GM21737 (cell line): ENCODE results near the gene CDAN1.
"Not testable (repeated sequence)": the region's sequence is repeated elsewhere in the genome, so short reads cannot be mapped to it uniquely, and the experiment has no call there.

Experiments
- ATAC-seq: cut with Tn5 transposase; IDR thresholded peaks from one replicate; pipeline ENCODE4 v1.9.1; 2021; ENCODE audit warnings: mild to moderate bottlenecking, moderate library complexity; ENCODE audit not compliant: unreplicated experiment

Gene CDAN1

DNA sequence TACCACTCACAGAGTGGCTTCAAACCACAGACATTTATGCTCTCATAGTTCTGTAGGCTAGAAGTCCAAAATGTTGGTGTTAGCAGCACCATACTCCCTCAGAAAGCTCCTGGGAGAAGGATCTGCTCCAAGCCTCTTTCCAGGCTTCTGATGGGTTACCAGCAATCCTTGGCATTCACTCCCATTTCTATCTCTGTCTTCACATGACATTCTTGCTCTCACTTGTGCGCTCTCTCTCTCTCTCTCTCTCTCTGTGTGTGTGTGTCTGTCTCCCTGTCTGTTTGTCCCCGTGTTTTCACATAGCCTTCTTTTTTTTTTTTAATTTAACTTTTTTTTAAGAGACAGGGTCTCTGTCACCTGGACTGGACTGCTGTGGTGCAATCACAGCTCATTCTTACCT is 26.3 kb downstream of the CDAN1 start:
- ATAC-seq = no peak

DNA sequence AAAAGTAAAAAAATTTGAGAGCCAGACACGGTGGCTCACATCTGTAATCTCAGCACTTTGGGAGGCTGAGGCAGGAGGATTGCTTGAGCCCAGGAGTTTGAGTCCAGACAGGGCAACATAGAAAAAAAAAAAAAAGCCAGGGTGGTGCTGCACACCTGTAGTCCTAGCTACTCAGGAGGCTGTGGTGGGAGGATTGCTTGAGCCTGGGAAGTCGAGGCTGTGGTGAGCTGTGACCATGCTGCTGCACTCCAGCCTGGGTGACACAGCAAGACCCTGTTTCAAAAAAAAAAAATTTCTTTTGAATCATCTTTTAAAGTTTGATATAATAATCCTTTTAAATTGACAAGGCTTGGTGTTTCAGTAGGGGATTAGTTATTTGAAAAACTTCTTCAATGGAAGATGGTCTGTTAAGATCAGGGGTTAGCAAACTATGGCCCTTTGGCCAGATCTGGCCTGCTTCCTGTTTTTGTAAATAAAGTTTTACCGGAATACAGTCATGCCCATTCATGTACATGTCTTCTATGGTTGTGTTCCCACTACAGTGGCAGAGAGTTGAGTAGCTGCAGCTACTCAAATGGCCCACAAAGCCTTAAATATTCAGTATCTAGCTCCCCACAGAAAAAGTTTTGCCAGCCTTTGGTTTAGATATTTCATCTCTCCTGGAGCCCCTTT is 28.9 kb downstream of the CDAN1 start:
- ATAC-seq = no peak

DNA sequence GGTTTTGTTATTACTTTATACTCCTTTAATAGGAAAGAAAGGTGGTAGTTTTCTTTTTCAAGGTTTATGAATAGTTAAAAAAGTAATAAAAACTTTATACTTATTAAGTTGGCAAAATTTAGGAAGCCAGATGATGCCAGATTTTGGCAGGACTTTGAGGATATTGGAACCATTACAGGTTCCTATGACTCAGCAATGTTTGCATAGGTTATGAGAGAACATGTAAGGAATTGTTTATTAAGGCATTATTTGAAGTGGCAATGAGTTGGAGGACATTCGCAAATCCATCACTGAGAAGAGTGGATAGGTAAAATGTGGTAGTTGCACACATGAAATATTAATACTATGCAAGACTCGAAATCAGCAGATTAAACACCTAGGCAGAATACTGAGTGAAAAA is 29.9 kb downstream of the CDAN1 start:
- no peak for ATAC-seq

DNA sequence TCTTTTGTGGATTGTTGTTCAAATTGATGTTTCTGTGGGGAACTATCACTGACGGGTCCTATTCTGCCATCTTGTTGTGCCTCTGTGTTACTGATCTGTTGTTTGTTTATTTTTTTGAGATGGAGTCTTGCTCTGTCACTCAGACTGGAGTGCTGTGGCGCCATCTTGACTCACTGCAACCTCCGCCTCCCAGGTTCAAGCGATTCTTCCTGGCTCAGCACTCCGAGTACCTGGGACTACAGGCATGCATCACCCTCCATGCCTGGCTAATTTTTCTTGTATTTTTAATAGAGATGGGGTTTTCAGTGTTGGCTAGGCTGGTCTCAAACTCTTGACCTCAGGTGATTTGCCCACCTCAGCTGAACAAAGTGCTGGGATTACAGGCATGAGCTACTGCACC is 31.6 kb downstream of the CDAN1 start:
- no peak for ATAC-seq

DNA sequence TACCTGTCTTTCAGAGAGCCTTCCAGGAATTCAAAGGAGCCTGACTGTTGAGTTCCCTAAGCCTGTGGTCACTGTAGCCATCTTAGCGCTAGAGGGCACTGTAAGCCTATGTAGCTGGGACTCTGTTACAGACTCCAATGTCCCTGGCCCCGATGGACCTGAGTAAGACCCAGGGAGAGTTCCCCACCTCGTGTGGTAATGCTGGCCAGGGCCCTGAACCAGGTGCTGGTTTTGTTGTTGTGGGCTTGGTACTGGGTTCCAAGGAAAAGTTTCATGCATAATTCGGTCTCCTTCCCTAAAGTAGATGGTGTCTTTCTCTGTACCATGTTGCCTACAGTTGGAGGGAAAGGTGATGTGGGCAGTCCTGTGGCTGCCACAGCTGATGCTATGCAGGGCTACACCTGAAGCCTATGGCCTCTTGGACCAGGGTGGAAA is 32.4 kb downstream of the CDAN1 start:
- ATAC-seq = no peak

DNA sequence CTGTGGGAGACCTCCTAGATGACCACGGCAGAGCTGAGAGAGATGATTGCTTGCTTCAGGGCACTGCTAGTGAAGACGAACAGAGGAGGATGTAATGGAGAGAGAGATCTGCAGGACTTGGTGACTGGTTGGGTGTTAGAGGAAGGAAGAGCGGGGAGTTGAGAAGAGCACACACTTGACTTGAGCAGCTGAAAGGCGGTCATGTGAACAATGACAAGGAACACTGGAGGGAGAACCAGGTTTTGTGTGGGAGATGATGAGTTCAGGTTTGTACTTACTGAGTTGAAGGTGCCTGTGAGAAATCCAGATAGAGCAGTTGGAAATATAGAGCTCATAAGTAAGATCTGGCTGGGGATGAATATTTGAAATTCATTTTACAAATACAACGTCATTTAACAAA is 40.3 kb downstream of the CDAN1 start:
- ATAC-seq = no peak

DNA sequence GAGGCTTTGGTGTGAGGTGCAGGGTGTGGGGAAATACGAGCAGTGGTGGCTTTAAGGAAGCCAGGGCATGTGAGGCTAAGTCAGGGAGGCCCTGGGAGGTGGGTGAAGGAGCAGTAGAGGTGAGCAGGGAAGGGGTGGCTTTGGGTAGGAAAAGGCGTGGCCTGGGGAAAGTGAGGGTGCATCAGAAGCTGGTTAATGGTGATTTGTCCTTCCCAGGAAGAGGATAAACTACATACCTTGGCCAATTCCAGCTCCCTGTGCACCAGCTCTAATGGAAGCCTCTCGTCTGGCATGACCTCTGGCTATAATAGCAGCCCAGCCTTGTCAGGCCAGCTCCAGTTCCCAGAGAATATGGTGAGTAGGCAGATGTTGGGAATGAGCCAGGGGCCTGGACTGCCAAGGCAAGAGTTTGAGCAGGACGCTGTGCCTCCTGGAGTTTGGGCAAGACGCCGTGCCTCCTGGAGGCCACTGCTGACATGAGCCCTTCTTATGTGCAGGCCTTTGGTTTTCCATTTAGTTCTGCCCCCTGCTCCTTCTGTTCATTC is 41.3 kb downstream of the CDAN1 start:
- ATAC-seq = no peak

DNA sequence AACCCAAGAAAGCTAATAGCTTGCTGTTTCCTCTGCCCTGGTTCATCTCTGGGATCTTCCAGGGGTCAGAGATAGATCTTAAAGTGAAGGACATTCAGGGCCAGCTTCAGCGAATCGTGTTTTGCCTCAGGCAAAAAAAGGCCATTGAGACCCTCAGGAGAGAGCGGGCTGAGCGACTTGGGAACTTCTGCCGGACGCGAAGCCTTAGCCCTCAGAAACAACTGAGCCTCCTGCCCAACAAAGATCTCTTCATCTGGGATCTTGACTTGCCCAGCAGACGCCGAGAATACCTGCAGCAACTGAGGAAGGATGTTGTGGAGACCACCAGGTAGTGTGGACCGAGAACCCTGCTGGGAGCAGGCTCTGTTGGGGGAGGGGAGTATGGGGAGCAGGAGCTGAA is 42.5 kb downstream of the CDAN1 start:
- ATAC-seq = no peak

DNA sequence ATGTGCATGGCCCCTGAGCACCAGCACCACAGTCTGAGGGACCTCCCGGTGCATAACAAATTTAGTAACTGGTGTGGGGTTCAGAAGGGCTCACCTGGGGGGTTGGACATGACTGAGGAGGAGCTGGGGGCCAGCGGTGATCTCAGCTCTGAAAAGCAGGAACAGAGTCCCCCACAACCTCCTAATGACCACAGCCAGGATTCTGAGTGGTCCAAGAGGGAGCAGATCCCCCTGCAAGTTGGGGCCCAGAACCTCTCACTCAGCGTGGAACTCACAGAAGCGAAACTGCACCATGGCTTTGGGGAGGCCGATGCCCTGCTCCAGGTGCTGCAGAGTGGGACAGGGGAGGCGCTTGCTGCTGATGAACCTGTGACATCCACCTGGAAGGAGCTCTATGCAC is 43.0 kb downstream of the CDAN1 start:
- no peak for ATAC-seq

DNA sequence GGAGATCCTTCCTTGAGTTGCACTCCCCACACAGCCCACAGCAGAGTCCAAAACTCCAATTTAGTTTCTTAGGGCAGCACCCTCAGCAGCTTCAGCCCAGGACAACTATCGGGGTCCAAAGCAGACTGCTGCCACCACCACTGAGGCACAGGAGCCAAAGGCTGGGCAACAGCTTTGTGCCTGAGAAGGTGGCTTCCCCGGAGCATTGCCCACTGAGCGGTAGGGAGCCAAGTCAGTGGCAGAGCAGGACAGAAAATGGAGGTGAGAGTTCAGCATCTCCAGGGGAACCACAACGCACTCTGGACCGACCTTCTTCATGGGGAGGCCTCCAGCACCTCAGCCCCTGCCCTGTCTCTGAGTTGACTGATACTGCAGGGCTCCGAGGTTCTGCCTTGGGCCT is 43.4 kb downstream of the CDAN1 start:
- no peak for ATAC-seq

DNA sequence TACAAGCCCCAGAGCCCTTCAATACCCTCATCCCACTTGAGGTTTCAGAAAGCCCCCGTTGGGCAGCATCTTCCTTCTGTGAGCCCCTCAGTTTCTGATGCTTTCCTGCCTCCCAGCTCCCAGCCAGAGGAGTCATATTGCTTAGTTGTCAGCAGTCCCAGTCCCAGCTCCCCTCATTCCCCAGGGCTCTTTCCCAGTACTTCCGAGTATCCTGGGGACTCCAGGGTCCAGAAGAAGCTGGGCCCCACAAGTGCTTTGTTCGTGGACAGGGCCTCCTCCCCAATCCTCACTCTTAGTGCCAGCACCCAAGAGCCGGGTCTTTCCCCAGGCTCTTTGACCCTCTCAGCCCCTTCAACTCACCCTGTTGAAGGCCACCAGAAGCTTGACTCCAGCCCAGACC is 43.9 kb downstream of the CDAN1 start:
- no peak for ATAC-seq

DNA sequence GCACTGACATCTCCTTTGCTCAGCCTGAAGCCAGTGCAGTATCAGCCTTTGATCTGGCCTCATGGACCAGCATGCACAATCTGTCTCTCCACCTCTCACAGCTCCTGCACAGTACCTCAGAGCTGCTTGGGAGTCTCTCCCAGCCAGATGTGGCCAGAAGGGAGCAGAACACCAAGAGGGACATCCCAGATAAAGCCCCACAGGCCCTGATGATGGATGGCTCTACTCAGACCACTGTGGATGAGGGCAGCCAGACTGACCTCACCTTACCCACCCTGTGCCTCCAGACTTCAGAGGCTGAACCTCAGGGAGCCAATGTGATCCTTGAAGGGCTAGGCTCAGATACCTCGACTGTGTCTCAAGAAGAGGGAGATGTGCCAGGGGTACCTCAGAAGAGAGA is 44.4 kb downstream of the CDAN1 start:
- no peak for ATAC-seq

DNA sequence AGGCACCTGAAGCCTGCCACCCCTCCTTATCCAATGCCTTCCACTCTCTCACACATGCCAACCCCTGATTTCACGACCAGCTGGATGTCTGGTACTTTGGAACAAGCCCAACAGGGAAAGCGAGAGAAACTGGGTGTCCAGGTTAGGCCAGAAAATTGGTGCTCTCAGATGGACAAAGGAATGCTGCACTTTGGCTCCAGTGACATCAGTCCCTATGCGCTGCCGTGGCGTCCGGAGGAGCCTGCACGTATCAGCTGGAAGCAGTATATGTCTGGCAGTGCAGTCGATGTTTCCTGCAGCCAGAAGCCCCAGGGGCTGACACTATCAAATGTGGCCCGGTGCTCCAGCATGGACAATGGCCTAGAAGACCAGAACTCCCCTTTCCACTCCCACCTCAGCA is 45.2 kb downstream of the CDAN1 start:
- no peak for ATAC-seq

DNA sequence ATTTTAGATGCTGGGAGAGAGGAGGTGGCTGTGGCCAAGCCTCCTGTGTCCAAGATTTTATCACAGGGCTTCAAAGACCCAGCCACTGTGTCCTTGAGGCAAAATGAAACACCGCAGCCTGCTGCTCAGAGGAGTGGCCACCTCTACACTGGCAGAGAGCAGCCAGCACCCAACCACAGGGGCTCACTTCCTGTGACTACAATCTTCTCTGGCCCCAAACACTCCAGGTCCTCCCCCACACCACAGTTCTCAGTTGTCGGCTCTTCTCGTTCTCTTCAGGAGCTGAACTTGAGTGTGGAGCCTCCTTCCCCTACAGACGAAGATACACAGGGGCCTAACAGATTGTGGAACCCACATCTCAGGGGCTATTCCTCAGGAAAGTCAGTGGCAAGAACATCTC is 45.6 kb downstream of the CDAN1 start:
- ATAC-seq = no peak

DNA sequence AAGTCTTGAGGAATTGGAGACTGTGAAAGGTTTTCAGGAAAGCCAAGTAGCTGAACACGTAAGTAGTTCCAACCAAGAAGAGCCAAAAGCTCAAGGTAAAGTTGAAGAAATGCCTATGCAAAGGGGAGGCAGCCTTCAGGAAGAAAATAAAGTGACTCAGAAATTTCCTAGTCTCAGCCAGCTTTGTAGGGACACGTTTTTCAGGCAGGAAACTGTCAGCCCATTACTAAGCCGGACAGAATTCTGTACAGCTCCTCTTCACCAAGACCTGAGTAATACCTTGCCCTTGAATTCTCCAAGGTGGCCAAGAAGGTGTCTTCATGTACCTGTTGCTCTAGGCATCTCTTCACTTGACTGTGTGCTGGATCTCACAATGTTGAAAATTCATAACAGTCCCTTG is 48.6 kb downstream of the CDAN1 start:
- ATAC-seq = no peak

DNA sequence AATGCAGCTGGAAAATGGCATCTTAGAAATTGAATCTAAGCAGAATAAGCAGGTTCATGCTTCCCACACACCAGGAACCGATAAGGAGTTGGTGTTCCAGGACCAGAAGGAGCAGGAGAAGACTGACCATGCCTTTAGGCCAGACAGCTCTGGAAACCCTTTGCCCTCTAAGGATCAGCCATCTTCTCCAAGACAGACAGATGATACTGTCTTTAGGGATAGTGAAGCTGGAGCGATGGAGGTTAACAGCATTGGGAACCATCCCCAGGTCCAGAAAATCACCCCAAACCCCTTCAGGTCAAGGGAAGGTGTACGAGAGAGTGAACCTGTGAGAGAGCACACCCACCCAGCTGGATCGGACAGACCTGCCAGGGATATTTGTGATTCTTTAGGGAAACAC is 49.2 kb downstream of the CDAN1 start:
- ATAC-seq = no peak

DNA sequence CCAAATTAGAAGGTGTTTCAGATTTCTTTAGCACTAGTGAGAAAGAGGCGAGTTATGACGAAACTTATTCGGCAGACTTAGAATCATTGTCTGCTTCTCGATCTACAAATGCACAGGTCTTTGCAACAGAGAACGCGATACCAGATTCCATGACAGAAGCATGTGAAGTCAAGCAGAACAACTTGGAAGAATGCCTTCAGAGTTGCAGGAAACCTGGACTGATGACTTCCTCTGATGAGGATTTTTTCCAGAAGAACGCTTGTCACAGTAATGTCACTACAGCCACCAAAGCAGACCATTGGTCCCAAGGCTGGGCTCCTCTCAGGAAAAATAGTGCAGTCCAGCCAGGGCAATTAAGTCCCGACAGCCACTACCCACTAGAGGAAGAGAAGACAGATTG is 50.6 kb downstream of the CDAN1 start:
- ATAC-seq = no peak

DNA sequence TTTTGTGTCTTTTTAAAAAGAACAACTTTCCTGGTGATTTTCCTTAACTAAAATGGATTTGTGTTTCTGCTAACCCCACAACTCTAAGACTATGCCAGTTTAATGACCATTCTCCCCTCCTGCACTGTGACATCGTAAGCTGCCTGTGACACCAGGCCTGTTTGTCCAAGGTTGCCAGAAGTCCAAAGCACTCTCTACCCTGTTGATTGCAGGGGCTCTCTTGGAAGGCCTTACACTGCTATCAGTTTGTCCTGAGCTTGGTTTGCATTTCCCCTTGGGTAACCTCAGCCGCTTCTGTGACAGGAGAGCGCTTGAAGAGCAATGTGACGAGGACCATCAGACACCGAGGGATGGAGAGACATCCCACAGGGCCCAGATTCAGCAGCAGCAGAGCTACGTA is 55.8 kb downstream of the CDAN1 start:
- no peak for ATAC-seq

DNA sequence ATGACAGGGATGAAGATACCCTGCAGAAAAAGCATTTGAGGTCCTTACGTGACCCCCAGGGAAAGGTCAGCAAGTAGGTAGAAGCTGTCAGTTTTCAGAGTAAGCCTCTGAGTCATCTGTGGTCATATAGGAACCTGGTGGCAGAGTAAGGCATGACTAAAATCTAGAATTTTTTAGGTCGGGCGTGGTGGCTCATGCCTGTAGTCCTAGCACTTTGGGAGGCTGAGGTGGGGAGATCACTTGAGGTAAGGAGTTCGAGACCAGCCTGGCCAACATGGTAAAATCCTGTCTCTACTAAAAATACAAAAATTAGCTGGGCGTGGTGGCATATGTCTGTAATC is 56.8 kb downstream of the CDAN1 start:
- not testable (repeated sequence) for ATAC-seq

DNA sequence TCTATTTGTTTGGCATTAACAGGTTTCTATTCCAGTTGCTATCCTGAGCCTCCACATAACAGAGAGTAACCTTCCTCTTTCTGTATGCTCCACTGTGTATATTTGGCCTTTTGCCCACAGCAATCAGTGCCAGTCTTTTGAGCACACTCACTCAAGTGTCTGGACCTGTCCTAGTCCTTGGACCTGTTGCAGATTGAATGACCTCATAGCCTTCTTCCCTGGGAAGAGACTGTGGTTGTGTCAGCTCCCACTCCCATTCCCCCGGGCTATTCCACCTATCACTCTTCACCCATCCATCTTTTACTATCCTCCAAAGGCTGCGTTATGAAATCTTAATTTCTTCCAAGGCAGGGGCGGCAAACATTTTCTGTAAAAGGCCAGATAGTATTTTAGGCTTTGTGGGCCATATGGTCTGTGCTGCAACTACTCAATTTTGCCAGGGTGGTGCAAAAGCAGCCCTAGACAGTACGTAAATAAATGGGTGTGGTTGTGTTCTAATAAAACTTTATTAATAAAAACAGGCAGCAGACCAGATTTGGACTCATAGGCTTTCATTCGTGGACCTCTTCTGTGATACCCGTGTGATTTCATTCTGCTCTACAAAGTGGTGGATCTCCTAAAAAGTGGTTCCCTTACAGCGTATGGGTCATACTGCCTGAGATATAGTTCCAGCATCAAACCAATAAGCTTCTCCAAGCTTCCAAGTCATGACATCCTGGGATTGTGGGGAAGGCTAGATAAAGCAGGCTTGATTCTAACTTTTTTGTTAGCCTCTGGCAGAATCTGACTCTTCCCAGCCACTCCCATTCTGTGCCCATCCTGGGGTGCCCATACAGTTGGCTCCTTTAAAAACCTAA is 57.4 kb downstream of the CDAN1 start:
- ATAC-seq = no peak

DNA sequence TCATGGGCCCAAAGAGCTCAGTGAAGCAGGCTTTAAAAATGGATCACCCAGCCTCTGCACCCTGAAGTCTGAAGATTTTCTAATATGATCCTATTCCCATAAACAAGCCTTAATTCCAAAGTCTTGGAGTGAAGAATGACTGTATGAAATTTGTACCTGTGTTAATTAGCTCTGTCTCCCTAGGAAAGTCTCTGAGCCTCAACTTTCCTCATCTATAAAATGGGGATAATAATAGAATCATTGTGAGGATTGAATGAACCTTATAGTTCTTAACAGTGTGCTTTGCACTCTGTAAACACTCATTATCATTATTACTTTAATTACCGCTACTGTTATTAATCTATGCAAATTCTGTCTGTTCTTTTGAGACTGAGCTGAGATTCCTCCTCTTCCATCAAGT is 61.9 kb downstream of the CDAN1 start:
- no peak for ATAC-seq

DNA sequence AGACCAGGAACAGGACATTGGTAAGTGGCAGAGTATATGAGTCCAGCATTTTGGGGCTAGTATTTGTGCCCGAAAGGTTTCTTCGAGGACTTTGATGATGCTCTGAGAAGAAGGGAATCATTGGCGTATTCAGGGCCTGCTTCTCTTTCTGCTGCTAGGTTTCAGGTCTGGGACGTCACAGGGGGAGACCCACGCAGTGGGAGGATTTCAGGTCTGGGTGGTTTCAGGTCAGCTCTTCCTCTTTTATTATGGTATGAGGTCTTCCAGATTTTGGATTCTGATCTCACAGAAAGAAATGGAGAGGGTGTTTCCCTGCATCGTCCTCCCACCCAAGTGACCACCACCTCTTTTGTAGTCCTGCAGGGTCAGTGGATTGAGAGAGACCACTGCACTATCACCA is 62.5 kb downstream of the CDAN1 start:
- ATAC-seq = no peak
